ENCODE results near the gene DVL3. TPM values are rescaled to one million over a fixed set of nuclear protein-coding genes. Genes with fewer than 3 reads are reported as not detected.

Gene DVL3
- total RNA-seq, 1 donor from 2014 or later, result 39.0 TPM

DNA sequence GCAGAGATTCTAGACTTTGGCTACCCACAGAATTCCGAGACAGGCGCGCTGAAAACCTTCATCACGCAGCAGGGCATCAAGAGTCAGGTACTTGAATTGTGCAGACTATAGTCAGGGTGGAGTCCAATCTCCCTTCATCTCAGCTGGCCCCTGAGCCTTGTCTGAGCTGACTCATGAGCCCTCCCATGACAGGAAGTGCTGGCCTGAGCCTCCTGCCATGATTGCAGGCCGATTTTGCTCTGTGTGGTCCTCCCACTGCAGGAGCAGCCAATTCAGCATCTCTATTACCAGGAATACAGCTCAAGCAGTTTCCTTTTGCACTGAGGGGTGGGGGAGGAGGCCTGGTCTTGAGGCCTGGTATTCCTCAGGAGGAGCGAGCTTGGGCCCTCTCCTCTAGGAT lies 25.0 kb downstream of the DVL3 start:
- H3K27ac ChIP-seq, result no peak overlapping the region
- DNase-seq (ENCODE audit: extremely low spot score in 2 of 2), result no peak
- H3K27me3 ChIP-seq, result no peaks in the 10 kb centered on the region
- peaks cover 0 to 69% of the 10 kb centered on the region in 2 donors for H3K36me3 ChIP-seq
- intact Hi-C loops (cut with DNase I), result loop anchor here (10.0 kb wide), 1 partner anchor 155 kb away; the partner anchor contains the start of gene FAM131A
- peaks cover 30% of the 10 kb centered on the region for H3K4me1 ChIP-seq
- TF ChIP-seq POLR2AphosphoS5 (IDR thresholded peaks at IDR 0.05; ENCODE audit: insufficient read depth in 1 of 2, low read depth in 1 of 2) (no peak), POLR2A (IDR thresholded peaks at IDR 0.05) (no peak)
- TF ChIP-seq, protein P1, sequence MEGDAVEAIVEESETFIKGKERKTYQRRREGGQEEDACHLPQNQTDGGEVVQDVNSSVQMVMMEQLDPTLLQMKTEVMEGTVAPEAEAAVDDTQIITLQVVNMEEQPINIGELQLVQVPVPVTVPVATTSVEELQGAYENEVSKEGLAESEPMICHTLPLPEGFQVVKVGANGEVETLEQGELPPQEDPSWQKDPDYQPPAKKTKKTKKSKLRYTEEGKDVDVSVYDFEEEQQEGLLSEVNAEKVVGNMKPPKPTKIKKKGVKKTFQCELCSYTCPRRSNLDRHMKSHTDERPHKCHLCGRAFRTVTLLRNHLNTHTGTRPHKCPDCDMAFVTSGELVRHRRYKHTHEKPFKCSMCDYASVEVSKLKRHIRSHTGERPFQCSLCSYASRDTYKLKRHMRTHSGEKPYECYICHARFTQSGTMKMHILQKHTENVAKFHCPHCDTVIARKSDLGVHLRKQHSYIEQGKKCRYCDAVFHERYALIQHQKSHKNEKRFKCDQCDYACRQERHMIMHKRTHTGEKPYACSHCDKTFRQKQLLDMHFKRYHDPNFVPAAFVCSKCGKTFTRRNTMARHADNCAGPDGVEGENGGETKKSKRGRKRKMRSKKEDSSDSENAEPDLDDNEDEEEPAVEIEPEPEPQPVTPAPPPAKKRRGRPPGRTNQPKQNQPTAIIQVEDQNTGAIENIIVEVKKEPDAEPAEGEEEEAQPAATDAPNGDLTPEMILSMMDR (IDR thresholded peaks at IDR 0.05), result no peak
- no peak overlapping the region for H3K4me3 ChIP-seq
- no peaks in the 10 kb centered on the region for H3K9me3 ChIP-seq

DNA sequence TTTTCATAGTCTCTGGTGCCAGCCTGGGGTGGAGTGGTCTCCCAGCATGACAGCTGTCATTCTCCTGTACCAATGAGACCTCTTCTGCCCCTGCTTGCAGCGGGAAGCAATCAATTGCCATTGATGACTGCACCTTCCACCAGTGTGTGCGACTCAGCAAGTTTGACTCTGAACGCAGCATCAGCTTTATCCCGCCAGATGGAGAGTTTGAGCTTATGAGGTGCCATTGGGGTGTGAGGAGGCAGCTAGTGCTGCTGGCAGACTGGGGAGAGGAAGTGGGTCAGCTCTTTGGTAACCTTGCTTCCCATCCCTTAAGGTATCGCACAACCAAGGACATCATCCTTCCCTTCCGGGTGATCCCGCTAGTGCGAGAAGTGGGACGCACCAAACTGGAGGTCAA lies 26.4 kb downstream of the DVL3 start:
- no peaks in the 10 kb centered on the region for H3K27me3 ChIP-seq
- no peak overlapping the region for H3K27ac ChIP-seq
- intact Hi-C loops (cut with DNase I), result loop anchor here (10.0 kb wide), 1 partner anchor 153 kb away; the partner anchor contains the start of gene FAM131A
- H3K4me1 ChIP-seq, result peaks cover 25% of the 10 kb centered on the region
- H3K4me3 ChIP-seq, result no peak overlapping the region
- DNase-seq (ENCODE audit: extremely low spot score in 2 of 2), result no peak
- TF ChIP-seq, protein P1 (IDR thresholded peaks at IDR 0.05), result no peak
- TF ChIP-seq POLR2AphosphoS5 (IDR thresholded peaks at IDR 0.05; ENCODE audit: insufficient read depth in 1 of 2, low read depth in 1 of 2) (no peak), POLR2A (IDR thresholded peaks at IDR 0.05) (no peak)
- peaks cover 0 to 69% of the 10 kb centered on the region in 2 donors for H3K36me3 ChIP-seq
- H3K9me3 ChIP-seq, result no peaks in the 10 kb centered on the region

DNA sequence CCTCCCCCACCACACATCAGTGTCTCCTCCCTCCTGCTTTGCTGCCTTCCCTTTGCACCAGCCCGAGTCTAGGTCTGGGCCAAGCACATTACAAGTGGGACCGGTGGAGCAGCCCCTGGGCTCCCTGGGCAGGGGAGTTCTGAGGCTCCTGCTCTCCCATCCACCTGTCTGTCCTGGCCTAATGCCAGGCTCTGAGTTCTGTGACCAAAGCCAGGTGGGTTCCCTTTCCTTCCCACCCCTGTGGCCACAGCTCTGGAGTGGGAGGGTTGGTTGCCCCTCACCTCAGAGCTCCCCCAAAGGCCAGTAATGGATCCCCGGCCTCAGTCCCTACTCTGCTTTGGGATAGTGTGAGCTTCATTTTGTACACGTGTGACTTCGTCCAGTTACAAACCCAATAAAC lies 28.5 kb downstream of the DVL3 start:
- intact Hi-C loops (cut with DNase I), result loop anchor here (10.0 kb wide), 1 partner anchor 151 kb away; the partner anchor contains the start of gene FAM131A
- Histone ChIP-seq H3K9me3 (no peaks in the 10 kb centered on the region), H3K4me3 (no peak overlapping the region), H3K36me3 (peaks cover 0 to 58% of the 10 kb centered on the region in 2 donors), H3K4me1 (peaks cover 30% of the 10 kb centered on the region), H3K27ac (no peak overlapping the region), H3K27me3 (no peaks in the 10 kb centered on the region)
- DNase-seq (ENCODE audit: extremely low spot score in 2 of 2), result no peak
- no peak for TF ChIP-seq POLR2A (IDR thresholded peaks at IDR 0.05)
- no peak for TF ChIP-seq POLR2AphosphoS5 (IDR thresholded peaks at IDR 0.05; ENCODE audit: insufficient read depth in 1 of 2, low read depth in 1 of 2)

DNA sequence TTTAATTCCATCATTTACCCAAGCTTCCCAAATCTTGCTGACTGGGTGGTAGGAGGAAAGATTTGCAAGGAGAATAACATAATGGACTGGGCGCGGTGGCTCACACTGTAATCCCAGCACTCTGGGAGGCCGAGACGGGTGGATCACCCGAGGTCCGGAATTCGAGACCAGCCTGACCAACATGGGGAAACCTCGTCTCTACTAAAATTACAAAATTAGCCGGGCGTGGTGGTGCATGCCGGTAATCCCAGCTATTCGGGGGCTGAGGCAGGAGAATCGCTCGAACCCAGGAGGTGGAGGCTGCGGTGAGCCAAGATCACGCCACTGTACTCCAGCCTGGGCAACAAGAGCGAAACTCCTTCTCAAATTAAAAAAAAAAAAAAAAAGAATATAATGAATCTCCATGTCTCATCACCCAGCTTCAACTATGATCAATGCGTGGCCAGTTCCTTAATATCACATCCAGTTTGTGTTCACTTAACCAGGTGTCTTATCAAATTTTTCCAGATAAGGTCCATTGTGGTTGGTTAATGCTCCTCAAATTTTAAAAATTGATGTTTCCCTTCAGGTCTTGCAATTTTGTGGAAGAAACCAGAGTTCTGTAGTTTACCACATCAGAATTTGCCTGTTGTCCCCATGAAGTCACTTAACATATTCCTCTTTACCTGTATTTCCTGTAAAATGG lies 29.5 kb downstream of the DVL3 start:
- intact Hi-C loops (cut with DNase I), result loop anchor here (5.0 to 10.0 kb wide), 2 partner anchors 47 to 150 kb away; partner anchors contain the start of genes EIF2B5 and FAM131A
- Histone ChIP-seq H3K4me1 (peaks cover 33% of the 10 kb centered on the region), H3K9me3 (no peaks in the 10 kb centered on the region), H3K36me3 (peaks cover 0 to 58% of the 10 kb centered on the region in 2 donors), H3K27me3 (no peaks in the 10 kb centered on the region), H3K4me3 (no peak overlapping the region), H3K27ac (peak overlapping the region; percentile 74)
- TF ChIP-seq, protein P1 (IDR thresholded peaks at IDR 0.05), result no peak
- TF ChIP-seq POLR2A (IDR thresholded peaks at IDR 0.05) (no peak), POLR2AphosphoS5 (IDR thresholded peaks at IDR 0.05; ENCODE audit: insufficient read depth in 1 of 2, low read depth in 1 of 2) (no peak)
- DNase-seq (ENCODE audit: extremely low spot score in 2 of 2), result no peak

DNA sequence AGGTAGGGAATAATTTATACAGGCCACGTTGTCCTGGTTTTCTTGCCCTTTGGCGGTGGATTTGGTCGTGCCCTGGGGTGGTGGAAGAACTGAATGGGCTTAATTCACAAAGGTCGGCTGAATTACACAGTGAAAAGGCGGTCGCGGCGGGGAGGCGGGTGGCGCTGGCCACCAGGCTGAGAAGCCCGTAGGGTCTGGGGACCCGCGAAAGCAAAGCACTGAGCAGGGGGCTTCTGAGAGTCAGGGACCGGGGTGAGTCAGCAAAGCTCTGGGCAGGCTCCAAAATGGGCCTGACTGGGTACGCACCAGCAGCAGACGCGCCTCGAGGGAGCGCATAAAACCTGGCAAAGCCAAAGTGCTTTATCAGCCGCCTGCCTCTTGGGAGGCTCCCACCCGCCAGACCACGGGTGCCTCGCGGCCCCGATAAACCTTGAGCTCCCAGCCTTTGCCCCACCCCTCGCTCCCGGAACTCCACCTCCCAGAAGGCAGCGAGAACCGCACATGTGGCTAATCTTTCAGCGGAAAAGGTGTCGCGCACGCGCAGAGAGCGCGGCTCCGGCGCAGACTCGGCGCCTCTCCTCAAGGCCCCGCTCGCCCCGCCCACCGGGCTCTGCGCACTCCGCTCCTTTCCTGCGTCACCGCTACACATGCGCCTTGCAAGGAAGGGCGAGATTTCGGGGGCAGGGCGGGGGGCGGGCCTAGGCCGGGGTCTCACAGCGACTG lies 30.4 kb downstream of the DVL3 start:
- Histone ChIP-seq H3K36me3 (peaks cover 0 to 58% of the 10 kb centered on the region in 2 donors), H3K27me3 (no peaks in the 10 kb centered on the region), H3K9me3 (no peaks in the 10 kb centered on the region), H3K27ac (peak overlapping the region; percentile 74), H3K4me1 (peaks cover 33% of the 10 kb centered on the region), H3K4me3 (peak overlapping the region; percentile 97 to 98)
- TF ChIP-seq, protein P1 (IDR thresholded peaks at IDR 0.05), result no peak
- TF ChIP-seq POLR2AphosphoS5 (IDR thresholded peaks at IDR 0.05; ENCODE audit: insufficient read depth in 1 of 2, low read depth in 1 of 2), result peak in 1 of 2 donors; percentile 99
- intact Hi-C loops (cut with DNase I), result loop anchor here (5.0 to 10.0 kb wide), 2 partner anchors 48 to 149 kb away; partner anchors contain the start of genes EIF2B5 and FAM131A
- peak; percentile 99 to 100 for DNase-seq (ENCODE audit: extremely low spot score in 2 of 2)
